Stimulated activated CD4-positive, alpha-beta T cell treated with anti-CD3 and anti-CD28 coated beads, Interleukin-1b, Interleukin-23, amount 100 ng/mL, for 1 hour (primary cell): Measurements from ENCODE around the gene HLA-G.
A peak's percentile ranks its signal among the peaks of the same experiment; 100 is the strongest.

Source experiments
- DNase-seq, 2 donors: peaks; one replicate each; pipeline ENCODE4 v3.0.0-alpha.2; 2020; ENCODE audit warnings: low read depth in 2 of 2

HLA-G gene

DNA sequence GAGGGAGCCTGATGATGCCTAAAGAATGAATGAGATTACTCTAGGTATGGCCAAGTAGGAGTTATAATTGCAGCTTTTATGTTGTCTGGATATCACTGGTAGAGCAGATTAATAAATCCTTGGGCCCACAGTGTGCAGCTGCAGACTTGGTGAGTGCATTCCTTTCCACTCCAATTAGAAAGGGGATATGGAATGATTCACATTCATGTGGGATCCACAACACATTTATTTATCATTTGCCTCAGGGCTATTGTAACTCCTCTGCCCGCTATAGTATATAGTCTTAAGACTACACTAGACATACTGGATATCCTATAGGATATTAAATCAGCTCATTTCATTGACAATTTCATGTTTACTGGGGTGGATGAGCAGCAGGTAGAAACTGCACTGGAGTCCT lies 11.6 kb upstream of the HLA-G start:
- no peak for DNase-seq

DNA sequence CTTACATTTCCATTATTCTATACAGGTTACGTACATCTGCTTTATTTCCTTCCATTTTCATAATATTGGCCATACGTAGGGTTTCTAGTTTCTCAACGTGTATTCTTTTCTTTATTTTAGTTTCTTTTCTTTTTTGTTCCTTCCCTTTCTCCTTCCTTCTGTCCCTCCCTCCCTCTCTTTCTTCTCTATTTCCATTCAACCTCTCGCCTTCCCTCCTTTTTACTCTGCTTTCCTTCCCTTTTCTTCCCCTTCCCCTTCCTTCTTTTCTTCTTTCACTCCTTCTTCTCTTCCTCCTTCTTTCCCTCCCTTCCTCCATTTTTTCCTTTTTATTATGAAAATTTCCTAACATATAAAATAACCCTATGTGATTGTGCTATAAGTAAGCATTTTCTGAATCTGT lies 8.7 kb upstream of the HLA-G start:
- DNase-seq: no peak

DNA sequence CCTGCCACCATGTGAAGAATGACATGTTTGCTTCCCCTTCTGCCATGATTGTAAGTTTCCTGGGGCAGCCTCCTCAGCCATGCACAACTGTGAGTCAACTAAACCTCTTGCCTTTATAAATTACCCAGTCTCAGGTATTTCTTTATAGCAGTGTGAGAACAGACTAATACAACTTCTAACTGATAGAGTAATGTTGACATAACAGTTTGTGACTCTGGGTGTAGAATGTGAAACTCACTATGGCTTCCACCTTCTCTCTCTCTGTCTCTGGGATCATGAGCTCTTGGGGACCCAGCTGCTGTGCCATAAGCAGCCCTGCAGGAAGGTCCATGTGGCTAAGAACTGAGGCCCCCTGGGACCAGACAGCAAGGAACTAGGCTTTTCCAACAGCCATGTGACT lies 3.5 kb upstream of the HLA-G start:
- no peak for DNase-seq

DNA sequence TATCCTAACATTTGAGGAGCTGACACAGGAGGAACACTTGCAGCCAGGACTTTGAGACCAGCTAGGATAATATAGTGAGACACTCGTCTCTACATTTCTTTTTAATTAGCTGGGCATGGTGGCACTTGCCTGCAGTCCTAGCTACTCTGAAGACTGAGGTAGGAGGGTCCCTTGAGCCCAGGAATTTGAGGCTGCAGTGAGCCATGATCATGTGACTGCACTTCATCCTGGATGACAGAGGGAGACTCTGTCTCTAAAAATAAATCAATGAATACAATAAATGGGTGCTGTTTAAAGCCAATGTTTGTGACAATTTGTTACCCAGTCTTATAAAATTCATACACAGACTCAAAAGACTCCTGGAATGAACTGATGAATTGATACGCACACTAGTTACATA lies 1.8 kb upstream of the HLA-G start:
- no peak for DNase-seq

DNA sequence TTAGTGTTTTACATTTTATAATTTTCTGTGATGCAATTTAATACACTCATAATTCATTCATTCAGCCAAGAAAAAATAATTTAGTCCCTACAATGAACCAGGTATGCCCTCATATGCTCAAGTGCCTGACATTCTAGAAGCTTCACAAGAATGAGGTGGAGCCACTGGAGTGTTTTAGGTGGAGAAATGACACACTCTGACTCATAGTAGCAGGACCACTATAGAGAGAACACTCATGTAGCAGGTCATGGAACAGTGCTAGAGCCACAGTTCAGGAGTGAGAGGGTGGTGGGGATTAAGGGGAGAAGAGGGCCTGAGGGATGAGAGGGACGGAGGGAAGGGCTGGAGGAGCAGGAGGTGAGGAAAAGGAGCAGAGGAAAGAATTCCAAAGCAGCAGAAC lies 1.4 kb upstream of the HLA-G start:
- no peak for DNase-seq

DNA sequence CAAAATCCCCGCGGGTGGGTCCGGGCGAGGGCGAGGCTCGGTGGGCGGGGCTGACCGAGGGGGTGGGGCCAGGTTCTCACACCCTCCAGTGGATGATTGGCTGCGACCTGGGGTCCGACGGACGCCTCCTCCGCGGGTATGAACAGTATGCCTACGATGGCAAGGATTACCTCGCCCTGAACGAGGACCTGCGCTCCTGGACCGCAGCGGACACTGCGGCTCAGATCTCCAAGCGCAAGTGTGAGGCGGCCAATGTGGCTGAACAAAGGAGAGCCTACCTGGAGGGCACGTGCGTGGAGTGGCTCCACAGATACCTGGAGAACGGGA lies 809 bp downstream of the HLA-G start:
- peak in 1 of 2 donors; percentile 9 for DNase-seq

DNA sequence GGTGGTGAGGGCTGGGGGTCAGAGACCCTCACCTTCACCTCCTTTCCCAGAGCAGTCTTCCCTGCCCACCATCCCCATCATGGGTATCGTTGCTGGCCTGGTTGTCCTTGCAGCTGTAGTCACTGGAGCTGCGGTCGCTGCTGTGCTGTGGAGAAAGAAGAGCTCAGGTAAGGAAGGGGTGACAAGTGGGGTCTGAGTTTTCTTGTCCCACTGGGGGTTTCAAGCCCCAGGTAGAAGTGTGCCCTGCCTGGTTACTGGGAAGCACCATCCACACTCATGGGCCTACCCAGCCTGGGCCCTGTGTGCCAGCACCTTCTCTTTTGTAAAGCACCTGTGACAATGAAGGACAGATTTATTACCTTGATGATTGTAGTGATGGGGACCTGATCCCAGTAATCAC lies 2.1 kb downstream of the HLA-G start:
- DNase-seq: no peak

DNA sequence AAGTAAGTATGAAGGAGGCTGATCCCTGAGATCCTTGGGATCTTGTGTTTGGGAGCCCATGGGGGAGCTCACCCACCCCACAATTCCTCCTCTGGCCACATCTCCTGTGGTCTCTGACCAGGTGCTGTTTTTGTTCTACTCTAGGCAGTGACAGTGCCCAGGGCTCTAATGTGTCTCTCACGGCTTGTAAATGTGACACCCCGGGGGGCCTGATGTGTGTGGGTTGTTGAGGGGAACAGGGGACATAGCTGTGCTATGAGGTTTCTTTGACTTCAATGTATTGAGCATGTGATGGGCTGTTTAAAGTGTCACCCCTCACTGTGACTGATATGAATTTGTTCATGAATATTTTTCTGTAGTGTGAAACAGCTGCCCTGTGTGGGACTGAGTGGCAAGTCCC lies 2.8 kb downstream of the HLA-G start:
- no peak for DNase-seq

DNA sequence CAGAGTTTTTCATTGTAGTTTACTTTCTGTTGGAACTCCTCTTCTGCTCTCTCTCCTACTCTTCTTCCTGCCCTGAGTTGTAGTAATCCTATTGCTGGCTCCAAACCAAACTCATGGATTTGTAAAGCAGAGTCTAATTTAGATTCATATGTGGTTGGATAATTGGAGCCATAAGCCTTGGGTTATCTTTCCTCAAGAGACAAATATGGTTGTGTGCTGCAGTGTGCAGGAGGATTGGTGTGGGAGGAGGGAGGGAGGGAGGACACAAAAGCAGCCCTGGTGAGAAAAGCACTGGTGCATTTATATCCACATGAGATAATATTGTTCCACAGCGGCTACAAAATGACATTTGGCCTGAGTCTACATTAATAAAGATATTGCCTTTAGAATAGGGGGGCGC lies 4.2 kb downstream of the HLA-G start:
- DNase-seq: no peak

DNA sequence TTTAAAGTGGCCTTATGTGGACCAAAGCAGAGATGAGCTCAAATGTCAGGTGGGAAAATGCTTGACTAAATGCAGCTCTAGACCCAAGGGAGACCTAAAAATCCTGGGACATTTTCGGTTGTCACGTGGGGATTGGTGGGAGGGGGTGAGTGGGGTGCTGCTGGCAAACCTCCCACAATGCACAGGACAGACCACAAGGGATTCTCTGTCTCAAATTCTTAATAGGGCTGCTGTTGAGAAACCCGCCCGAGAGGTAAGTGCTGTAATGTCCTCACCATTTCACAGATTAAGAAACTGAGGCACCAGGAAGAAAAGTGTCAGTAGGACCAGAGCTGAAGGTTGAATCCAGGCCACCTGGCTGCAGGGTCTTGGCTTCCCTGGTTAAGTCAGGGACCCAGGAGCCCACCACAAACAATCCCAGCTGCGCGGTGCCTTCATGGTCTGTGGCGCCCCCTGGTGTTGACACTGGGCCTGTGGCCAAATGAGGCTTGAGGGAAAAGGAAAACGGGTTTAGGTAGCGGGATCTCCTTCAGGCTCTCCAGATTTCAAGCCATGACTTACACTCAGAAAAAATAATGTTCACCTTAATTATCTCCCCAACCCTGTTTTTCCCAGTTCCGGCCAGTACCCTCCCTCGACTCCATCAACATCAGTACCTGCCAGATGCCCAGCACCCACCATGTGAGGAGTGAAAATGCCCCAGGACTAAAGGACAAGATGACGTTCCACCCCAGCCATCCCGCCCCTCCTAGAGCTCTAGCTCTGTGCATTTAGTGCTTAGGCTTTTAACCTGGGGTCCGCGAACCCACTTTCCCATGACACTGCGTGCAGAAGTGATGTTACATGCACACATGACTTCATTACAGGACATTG lies 7.2 kb downstream of the HLA-G start:
- peak in 1 of 2 donors; percentile 41 for DNase-seq

DNA sequence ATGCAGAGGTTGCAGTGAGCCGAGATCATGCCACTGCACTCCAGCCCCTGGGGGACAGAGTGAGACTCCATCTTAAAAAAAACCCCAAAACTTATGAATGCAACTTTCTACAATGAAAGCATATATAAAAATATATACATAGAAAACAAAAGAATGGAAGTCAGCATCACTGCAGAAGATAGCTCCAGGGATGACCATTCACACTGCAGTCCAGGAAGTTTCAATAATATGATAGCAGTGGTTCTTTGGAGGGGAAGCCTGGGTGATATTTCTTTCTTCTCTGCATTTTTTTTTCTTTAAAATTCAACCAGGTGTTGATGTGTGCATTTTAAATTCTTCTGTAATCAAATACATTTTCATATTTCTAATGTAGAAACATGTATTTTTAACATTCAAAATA lies 12.3 kb downstream of the HLA-G start:
- DNase-seq: no peak

DNA sequence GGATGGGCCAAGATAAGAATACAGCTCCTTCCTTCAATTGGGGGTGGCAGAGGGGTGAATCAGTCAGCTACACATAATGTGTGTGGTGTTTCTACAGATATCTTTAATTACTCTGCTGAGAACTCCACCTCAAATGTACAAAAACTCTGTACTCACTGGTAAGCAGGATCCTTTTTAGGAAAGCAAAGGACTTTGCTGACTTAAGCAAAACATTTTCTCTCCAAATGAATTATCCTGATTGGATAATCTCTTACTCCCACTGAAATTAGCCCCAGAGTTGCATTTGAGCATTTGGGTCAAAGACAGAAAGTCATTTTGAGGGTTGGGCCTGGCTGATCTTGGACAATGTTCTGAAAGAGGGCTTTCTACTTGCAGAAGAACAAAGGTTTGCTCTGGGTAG lies 13.4 kb downstream of the HLA-G start:
- DNase-seq: no peak

DNA sequence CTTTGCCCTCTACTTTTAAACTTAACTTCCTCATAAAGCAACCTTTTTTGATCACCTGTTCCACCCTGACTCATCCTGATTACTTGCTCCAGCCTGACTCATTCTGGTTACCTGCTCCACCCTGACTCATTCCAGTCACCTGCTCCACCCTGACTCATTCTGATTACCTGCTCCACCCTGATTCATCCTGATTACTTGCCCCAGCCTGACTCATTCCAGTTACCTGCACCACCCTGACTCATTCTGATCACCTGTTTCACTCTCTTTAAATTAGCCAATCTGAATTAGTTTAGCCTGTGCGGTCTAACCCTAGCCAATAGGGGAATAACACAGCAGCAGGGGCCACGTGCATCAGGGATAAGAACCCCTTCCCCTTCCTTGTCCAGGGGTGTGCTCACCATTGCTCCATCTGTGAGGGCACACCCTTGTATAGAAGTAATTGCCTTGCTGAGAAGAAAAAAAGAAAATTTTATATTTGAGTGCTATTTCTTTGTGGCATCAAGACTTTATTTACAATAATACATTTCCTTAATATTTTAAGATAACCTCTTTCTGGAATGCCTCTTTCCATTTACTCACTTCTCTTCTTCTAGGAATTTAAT lies 17.9 kb downstream of the HLA-G start:
- DNase-seq: no peak

DNA sequence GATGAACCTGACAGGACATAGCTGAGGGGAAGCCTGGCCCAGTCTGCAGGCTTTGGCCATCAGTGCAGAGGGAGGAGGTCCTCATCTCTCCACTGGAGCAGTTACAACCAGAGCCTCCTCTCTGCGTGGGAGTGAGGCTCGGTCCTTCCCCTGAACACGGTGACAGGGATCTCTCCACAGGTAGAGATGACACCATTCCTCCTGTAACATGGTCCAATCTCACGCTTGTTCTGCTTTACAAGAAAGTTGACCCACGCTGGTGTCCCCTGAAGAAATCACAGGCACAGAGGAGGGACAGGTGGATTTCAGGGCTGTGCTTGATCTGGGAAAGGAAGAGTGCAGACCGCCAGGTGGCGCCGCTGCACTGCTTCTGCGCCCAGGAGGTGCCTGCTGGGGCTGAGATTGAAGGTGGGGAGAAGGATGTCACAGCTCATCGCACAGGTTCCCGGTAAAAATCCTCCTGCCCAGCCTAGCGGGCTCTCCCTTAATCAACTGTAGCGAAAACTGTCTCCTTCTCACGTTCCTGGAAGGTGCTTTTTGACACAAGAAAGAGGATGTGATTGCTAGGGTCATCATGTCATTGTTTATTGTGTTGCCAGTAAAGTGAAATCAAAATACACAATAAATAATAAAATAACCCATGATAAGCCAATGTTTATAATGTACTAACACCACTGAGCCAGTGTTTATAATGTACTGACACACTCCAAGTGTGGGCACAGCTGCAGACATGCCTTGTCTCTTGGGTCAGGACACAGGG lies 20.4 kb downstream of the HLA-G start:
- peak; percentile 72 to 78 for DNase-seq

DNA sequence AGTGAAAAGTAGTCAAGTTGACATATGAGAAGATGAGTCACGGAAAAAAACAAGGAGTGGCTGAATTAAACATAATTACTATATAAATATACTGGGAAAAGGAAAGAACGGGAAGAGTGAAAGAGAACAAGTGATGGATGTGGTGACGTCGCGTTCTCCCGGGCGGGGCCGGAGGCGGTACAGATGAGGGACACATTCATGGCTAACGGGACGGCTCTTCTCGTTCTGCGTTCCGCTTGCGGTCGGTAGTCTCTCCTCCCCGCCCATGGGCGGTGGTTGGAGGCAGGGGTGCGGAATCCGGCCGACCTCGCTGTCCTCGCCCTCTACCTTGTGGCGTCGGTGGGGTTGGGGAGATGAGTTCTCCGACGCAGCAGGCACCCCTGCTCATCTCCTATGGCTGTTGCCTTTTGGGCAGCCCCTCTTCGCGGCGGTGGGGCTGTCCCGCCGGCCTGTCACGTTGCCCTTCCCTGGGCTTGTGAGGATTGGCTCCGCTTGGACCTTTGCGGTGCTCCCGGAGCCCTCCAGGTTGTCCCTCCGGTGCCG lies 22.5 kb downstream of the HLA-G start:
- no peak for DNase-seq

DNA sequence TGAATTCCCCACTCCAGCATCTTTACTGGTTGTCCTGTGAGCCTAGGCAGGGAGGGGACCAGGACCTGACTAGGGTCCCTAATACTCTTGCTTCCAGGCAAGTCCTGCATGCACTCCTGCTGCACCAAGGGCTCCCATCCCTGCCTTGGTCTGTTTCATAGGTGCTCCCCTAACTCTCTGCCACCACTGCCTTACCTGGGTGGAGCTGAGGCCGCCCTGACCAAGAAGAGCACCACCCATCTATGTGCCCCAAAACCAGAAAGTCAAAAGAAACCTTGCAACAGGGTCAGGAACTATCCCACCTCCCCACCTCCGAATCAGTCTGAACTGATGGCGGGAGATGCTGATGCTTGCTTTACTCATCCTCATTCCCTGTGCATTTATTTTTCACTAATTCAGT lies 23.6 kb downstream of the HLA-G start:
- no peak for DNase-seq

DNA sequence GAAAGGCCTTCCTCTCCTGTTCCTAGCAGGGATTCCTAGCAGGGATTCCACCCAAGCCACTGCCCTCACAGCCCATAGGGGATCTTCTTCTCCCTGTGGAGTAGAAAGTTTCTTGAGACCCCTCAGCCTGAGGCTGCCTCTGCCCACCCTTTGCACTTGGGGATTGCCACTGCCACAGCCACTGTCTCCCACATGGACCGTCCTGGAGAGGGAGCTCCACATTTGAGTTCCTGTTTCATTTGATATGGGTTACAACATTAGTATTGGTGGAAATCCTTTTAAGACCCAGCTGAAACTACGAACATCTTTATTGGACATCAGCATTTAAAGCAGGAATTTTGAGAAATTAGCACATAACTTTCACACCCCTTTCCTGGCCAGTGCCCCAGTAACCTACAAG lies 25.6 kb downstream of the HLA-G start:
- no peak for DNase-seq

DNA sequence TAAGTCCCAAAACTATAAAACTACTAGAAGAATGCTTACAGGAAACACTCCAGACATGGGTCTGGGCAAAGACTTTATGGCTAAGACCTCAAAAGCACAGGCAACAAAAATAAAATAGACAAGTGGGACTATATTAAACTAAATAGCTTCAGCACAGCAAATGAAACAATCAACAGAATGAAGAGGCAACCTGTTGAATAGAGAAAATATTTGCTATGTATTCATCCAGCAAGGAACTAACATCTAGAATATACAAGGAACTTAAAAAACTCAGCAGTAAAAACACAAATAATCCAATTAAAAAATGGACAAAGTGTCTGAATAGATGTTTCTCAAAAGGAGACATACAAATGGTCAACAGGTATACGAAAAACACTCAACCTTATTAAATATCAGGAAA lies 30.4 kb downstream of the HLA-G start:
- DNase-seq: no peak

DNA sequence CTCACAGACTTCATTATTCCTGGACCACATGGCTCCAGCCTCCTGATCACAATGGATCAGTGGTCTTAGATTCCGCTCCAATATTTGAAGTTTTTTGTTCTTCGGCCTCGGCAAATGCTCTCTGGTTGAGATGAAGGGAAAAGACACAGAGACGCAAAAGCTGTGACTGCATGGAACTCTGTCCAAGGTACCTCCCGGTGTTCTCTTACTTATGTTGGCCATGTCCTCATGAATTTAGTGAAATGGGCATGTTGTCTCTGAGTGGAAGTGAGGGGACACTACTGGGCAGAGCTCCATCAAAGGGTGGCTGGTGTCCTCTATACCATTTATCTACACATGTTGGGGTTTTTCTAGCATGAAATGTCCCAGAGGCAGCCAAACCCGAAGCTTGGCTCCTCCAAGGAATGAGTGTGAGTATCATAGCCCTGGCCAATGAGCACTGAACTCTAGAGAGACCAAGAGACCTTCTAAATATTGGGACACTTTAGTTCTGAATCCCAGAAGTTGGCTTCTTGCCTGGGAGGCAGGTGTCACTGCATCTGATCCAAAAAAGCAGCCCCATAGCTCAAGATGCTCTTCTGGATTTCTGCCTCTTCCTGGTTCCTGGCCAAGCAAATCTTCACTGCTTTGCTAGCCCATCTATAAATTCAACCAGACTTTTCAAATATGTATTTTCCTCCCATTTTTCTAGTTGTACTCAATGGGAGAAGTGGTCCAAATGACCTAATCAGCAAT lies 34.1 kb downstream of the HLA-G start:
- no peak for DNase-seq

DNA sequence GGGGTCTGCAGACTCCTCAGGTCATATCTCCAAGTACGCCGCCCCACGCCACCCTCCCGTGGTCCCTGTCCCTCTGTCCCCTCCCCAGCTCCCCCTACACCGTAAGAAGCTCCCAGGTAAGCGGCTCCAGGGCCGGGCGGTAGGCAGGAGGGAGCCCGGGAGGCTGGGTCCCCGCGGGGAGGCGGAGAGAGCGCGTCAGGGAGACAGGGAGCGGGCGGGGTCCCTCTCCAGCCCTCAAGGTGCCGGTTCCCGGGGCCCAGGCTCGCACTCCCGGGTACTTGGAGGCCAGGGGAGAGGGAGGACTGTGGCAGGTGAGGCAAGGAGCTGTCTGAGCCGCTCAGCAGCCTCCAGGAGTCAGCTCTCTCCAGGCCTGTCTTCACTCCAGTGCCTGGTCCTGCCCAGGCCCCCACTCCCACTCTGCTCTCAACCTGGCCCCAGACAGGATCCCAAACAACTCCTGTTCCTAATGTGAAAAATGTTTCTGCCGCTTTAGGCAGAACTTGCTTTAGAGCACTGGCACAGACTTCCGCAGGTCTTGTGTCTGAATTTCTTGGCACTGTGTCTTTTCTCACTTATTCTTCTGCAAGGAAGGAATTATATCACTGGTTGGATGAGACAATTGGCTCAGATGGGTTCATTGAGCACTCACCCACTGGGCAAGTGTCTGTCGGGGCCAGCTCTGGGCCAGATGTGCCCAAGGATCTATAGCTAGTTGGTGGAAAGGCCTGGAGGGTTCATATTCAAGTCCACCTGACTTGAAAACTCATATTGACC lies 36.6 kb downstream of the HLA-G start:
- DNase-seq: no peak

DNA sequence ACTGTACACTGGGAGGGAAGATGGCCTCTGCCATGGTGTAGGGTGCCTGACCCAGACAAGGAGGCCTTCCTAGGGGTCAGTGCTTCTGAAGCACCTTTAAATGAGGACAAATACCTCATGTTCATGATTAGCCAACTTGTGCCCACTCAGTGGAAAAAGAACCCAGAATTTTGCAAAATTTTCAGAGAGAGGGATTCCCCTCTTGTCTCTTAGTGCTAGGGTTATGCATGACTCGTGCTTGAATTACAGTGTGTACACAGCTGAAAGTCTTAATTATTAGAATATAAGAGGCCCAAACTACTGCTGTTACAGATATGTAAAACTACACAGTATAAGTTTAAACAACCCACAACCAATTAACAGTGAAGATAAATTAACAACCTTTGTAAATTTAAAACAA lies 38.0 kb downstream of the HLA-G start:
- DNase-seq: no peak
